ENCODE data around the gene ZNF580. TPM values are rescaled to one million over a fixed set of nuclear protein-coding genes. Genes with fewer than 3 reads are reported as not detected.

ZNF580 gene
- total and polyA plus RNA-seq, 9 of the 15 experiments (the other 6 are each of a cell fraction or from before 2014, with no cell fraction given), result 2.3 to 47.4 (median 6.0) TPM

- TF ChIP-seq E2F4 (CRISPR knock-in tag; IDR thresholded peaks at IDR 0.05; ENCODE audit: low read depth) (peak; percentile 71; the same call in 1 of the 2 replicates), HSF4 (CRISPR knock-in tag; IDR thresholded peaks at IDR 0.05; ENCODE audit: borderline replicate concordance) (no peak), ELF1 (tag; IDR thresholded peaks at IDR 0.05) (no peak), NR2C2 (CRISPR knock-in tag; IDR thresholded peaks at IDR 0.05) (no peak), NR2C2 (tag; IDR thresholded peaks at IDR 0.05) (no peak), DDX20 (tag; IDR thresholded peaks at IDR 0.05; ENCODE audit: low read depth) (no peak), FOXO4 (CRISPR knock-in tag; IDR thresholded peaks at IDR 0.05) (no peak), PRDM10 (IDR thresholded peaks at IDR 0.05; ENCODE audit: partially characterized antibody) (no peak), ZNF778 (CRISPR knock-in tag; IDR thresholded peaks at IDR 0.05) (no peak), KAT7 (CRISPR knock-in tag; IDR thresholded peaks at IDR 0.05; ENCODE audit: borderline replicate concordance) (0 out of 2 replicates have a peak, but pooled peaks have one; percentile 71), MTA3 (IDR thresholded peaks at IDR 0.05; ENCODE audit: borderline replicate concordance) (0 out of 2 replicates have a peak, but pooled peaks have one; percentile 45), ZNF280A (IDR thresholded peaks at IDR 0.05; ENCODE audit: low read depth, partially characterized antibody) (no peak), FOXM1 (IDR thresholded peaks at IDR 0.05; ENCODE audit: low read depth) (no peak), FOXM1 (CRISPR knock-in tag; IDR thresholded peaks at IDR 0.05; ENCODE audit: low read depth) (no peak), POLR2AphosphoS2 (IDR thresholded peaks at IDR 0.05; ENCODE audit: low read length) (0 out of 2 replicates have a peak, but pooled peaks have one; percentile 40), GABPA (tag; conservative IDR thresholded peaks at IDR 0.05; ENCODE audit: low read depth) (no peak), SRSF1 (IDR thresholded peaks at IDR 0.05; ENCODE audit: low read depth, low read length) (no peak), MECOM (CRISPR knock-in tag; IDR thresholded peaks at IDR 0.05) (no peak), HDAC3 (IDR thresholded peaks at IDR 0.05; ENCODE audit: borderline replicate concordance, partially characterized antibody) (no peak)
Measured at GRCh38 chr19:55624109-55625003, 16.4 kb upstream of the ZNF580 start, which contains the start of gene ZNF784 (continued).
